Neuronal stem cell (in vitro differentiated cells): ENCODE measurements around the gene MIER1.

Experiments used
- DNase-seq: peaks from one replicate; pipeline ENCODE4 v3.0.0-alpha.2; 2013; ENCODE audit warnings: low spot score
- H2AFZ ChIP-seq: one replicate; pipeline ENCODE4 v1.6.1; 2013; ENCODE audit warnings: mild to moderate bottlenecking, low read length, inconsistent platforms
- H2AK5ac ChIP-seq: 2 replicates; pipeline ENCODE4 v1.6.1; 2013; ENCODE audit warnings: low read depth, mild to moderate bottlenecking, inconsistent platforms, low read length, moderate library complexity, mixed read lengths
- H2BK120ac ChIP-seq: 2 replicates; pipeline ENCODE4 v1.6.1; 2013; ENCODE audit warnings: low read depth, mild to moderate bottlenecking, inconsistent platforms, low read length, moderate library complexity, mixed read lengths
- H2BK12ac ChIP-seq: one replicate; pipeline ENCODE4 v1.6.1; 2013; ENCODE audit warnings: low read length, inconsistent platforms
- H2BK15ac ChIP-seq: 2 replicates; pipeline ENCODE4 v1.6.1; 2013; ENCODE audit warnings: mild to moderate bottlenecking, low read length, inconsistent platforms, mixed read lengths
- H2BK5ac ChIP-seq: one replicate; pipeline ENCODE4 v1.6.1; 2013; ENCODE audit warnings: inconsistent platforms, mild to moderate bottlenecking, low read length, moderate library complexity
- H3K14ac ChIP-seq: one replicate; pipeline ENCODE4 v1.6.1; 2013; ENCODE audit warnings: low read length, inconsistent platforms
- H3K18ac ChIP-seq: 2 replicates; pipeline ENCODE4 v1.6.1; 2013; ENCODE audit warnings: low read length, inconsistent platforms
- H3K23ac ChIP-seq: 2 replicates; pipeline ENCODE4 v1.6.1; 2013; ENCODE audit warnings: low read depth, mild to moderate bottlenecking, mixed read lengths, low read length, inconsistent platforms; ENCODE audit not compliant: poor library complexity
- H3K27ac ChIP-seq: replicated peaks from 3 replicates; pipeline ENCODE4 v1.5.1; 2013; ENCODE audit warnings: low read length, inconsistent platforms
- H3K27me3 ChIP-seq, 3 experiments: 2 replicates each; pipeline ENCODE4 v1.6.1; 2013; ENCODE audit warnings: low read length in 3 of 3, mild to moderate bottlenecking in 2 of 3, inconsistent platforms in 1 of 3, low read depth in 1 of 3, mixed read lengths in 1 of 3, moderate library complexity in 1 of 3; ENCODE audit not compliant: control insufficient read depth in 3 of 3, insufficient read depth in 3 of 3
- H3K36me3 ChIP-seq, 2 donors: replicated peaks in 1 of 2; 2 replicates each; pipeline ENCODE4 v1.6.1; 2013; ENCODE audit warnings: low read length in 2 of 2; ENCODE audit not compliant: control insufficient read depth in 2 of 2, insufficient read depth in 2 of 2
- H3K4ac ChIP-seq: 2 replicates; pipeline ENCODE4 v1.6.1; 2013; ENCODE audit warnings: inconsistent platforms, mild to moderate bottlenecking, low read length, moderate library complexity
- H3K4me1 ChIP-seq, 2 donors: 1 replicate in 1 of 2; 2 replicates in 1 of 2; pipeline ENCODE4 v1.6.1; 2013; ENCODE audit warnings: low read length in 2 of 2, low read depth in 1 of 2; ENCODE audit not compliant: control insufficient read depth in 2 of 2, insufficient read depth in 1 of 2
- H3K4me2 ChIP-seq: one replicate; pipeline ENCODE4 v1.6.1; 2013; ENCODE audit warnings: mild to moderate bottlenecking, low read length, inconsistent platforms; ENCODE audit not compliant: insufficient read depth, poor library complexity, severe bottlenecking
- H3K4me3 ChIP-seq, 2 donors: 2 replicates each; pipeline ENCODE4 v1.5.1; 2013; ENCODE audit warnings: low read length in 2 of 2, mild to moderate bottlenecking in 2 of 2, inconsistent platforms in 1 of 2, moderate library complexity in 1 of 2
- H3K79me1 ChIP-seq: one replicate; pipeline ENCODE4 v1.6.1; 2013; ENCODE audit warnings: low read depth, mild to moderate bottlenecking, inconsistent platforms, low read length, moderate library complexity
- H3K9ac ChIP-seq: one replicate; pipeline ENCODE4 v1.6.1; 2013; ENCODE audit warnings: mild to moderate bottlenecking, low read depth, low read length, inconsistent platforms; ENCODE audit not compliant: poor library complexity
- H3K9me3 ChIP-seq, 2 donors: replicated peaks in 1 of 2; 2 replicates each; pipeline versions ENCODE3 to v1.6.1; 2013; ENCODE audit warnings: low read length in 2 of 2, mild to moderate bottlenecking in 2 of 2, inconsistent platforms in 1 of 2, low read depth in 1 of 2, mixed read lengths in 1 of 2, moderate library complexity in 1 of 2; ENCODE audit not compliant: control insufficient read depth in 2 of 2, insufficient read depth in 1 of 2
- H4K8ac ChIP-seq: one replicate; pipeline ENCODE4 v1.6.1; 2013; ENCODE audit warnings: low read depth, mild to moderate bottlenecking, inconsistent platforms, low read length, moderate library complexity
- H4K91ac ChIP-seq: one replicate; pipeline ENCODE4 v1.6.1; 2013; ENCODE audit warnings: low read length, low read depth, mild to moderate bottlenecking, inconsistent platforms; ENCODE audit not compliant: poor library complexity
- WGBS, 2 donors: extraction: QIAGEN DNeasy Blood & Tissue Kit; methylation state at CpG; one replicate each; pipeline ENCODE4 v1.1.7; 2013; ENCODE audit warnings: missing lambda C conversion rate in 2 of 2, mixed read lengths in 1 of 2; ENCODE audit not compliant: insufficient read length in 2 of 2, insufficient replicate concordance in 1 of 2; ENCODE audit errors: extremely low coverage in 2 of 2; 5-methylcytosine and 5-hydroxymethylcytosine counted together

MIER1 gene

DNA sequence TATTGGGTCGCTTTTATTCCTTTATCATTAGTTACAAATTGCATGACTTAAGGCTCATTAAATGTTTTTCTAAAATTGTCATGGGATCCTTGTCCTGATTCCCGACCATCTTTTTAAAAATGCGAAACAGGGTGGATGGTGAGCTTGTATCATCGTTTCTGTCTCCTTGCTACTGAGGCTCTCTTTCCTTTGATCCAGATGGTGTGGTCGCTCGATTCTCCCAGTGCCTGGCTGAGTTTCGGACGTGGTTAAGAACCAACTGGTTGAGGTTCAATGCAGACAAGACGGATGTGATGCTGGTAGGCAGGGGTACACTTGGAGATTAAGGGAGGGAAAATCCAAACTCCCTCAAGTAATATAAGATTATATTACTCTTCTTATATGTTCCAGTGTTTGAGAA lies 1.2 kb downstream of the MIER1 start:
- Histone ChIP-seq H3K23ac (no peak overlapping the region), H3K14ac (no peak overlapping the region), H3K9ac (no peak overlapping the region), H2BK12ac (no peak overlapping the region), H3K4me1 (peaks cover 3 to 18% of the 10 kb centered on the region in 2 donors), H2BK120ac (no peak overlapping the region), H2BK5ac (no peak overlapping the region), H4K8ac (no peak overlapping the region), H3K27ac (peak overlapping the region; percentile 97), H3K79me1 (no peaks in the 10 kb centered on the region), H3K36me3 (peaks cover 0 to 14% of the 10 kb centered on the region in 2 donors), H3K9me3 (no peaks in the 10 kb centered on the region), H2AK5ac (no peak overlapping the region), H3K4me3 (peak overlapping the region; percentile 92 to 95), H4K91ac (no peak overlapping the region), H3K4me2 (peak overlapping the region; percentile 75), H2AFZ (peak overlapping the region; percentile 83), H3K4ac (no peak overlapping the region), H3K18ac (no peak overlapping the region), H3K27me3 (no peaks in the 10 kb centered on the region), H2BK15ac (no peak overlapping the region)
- no CpG with 5 or more reads among the region's 9 CpGs for WGBS, 2 donors
- DNase-seq = no peak

DNA sequence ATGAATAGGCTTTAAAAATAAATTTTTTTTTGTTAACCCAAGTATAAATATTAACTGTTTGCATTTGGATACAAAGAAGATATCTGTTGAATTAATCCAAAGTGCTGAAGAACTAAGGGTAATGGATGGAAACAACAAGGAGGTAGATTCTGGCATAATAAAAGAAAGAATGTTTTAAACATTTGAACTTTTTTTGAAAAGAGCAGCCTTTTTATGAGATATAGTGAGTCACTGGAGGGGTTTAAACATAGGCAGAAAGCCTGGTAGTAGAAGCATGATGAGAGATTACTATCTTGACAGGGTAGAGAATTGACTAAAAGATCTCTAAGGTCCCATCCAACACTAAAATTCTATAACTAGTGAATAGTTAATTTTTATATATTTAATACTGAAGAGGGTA lies 2.7 kb downstream of the MIER1 start:
- H3K4me2 ChIP-seq = no peak overlapping the region
- H3K4me1 ChIP-seq = peaks cover 3 to 21% of the 10 kb centered on the region in 2 donors
- no peak overlapping the region for H3K9ac ChIP-seq
- no peaks in the 10 kb centered on the region for H3K27me3 ChIP-seq
- no peak overlapping the region for H2BK15ac ChIP-seq
- peaks cover 0 to 10% of the 10 kb centered on the region in 2 donors for H3K36me3 ChIP-seq
- no peak overlapping the region for H2AK5ac ChIP-seq
- H3K79me1 ChIP-seq = no peaks in the 10 kb centered on the region
- no peak overlapping the region for H3K14ac ChIP-seq
- H3K23ac ChIP-seq = no peak overlapping the region
- H3K4me3 ChIP-seq = no peak overlapping the region
- no peak overlapping the region for H3K4ac ChIP-seq
- no peak overlapping the region for H2BK5ac ChIP-seq
- H2BK120ac ChIP-seq = no peak overlapping the region
- H4K91ac ChIP-seq = no peak overlapping the region
- H2AFZ ChIP-seq = no peak overlapping the region
- no peak for DNase-seq
- H4K8ac ChIP-seq = no peak overlapping the region
- no peaks in the 10 kb centered on the region for H3K9me3 ChIP-seq
- no peak overlapping the region for H3K18ac ChIP-seq
- no peak overlapping the region for H2BK12ac ChIP-seq
- H3K27ac ChIP-seq = no peak overlapping the region

DNA sequence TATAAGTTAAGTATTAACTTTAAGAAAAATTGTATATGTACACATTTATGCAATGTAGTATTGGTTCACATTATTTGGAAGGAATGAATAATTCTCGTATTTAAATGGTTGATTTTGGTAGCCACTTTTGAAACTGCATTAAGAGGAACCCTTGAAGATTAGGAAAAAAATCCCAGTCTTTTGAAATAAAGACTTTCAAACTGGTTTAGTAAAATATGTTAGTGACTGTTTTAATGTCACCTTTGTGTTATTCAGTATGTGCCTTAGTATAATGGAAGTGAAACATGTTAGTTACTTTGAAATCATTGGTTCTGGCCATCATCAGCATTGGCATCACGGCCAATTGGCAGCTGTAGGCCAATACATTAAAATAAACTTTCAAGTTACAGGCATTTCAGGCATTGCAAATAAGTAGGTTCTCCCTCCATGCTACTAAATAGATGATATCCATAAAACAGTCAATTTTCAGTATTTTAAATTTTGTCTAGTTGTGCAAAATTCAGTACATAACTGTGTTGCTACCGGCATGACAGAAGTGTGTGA lies 4.4 kb downstream of the MIER1 start:
- Histone ChIP-seq H3K18ac (no peak overlapping the region), H2BK15ac (no peak overlapping the region), H3K4me3 (no peak overlapping the region)

DNA sequence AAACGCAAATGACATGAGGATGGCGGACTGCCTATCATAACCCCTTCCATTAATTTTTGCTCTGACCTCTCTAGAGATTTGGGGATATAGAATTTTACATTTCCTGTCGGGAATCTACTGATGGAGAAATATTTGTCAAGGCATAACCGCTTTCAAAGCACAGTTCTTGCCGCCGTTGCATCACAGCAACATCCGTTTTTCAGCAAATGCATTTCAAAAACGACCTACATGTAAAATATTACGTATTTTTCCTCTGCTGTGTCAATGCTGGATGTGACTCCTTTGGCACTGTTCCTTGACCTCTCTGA lies 4.9 kb downstream of the MIER1 start:
- Histone ChIP-seq H3K79me1 (peaks cover under 1% of the 10 kb centered on the region), H3K36me3 (peaks cover 0 to 5% of the 10 kb centered on the region in 2 donors), H3K14ac (no peak overlapping the region), H3K4me1 (peaks cover 0 to 24% of the 10 kb centered on the region in 2 donors), H3K4me3 (peak overlapping the region; percentile 8 to 83), H3K23ac (no peak overlapping the region), H2AK5ac (no peak overlapping the region), H4K91ac (no peak overlapping the region), H3K9me3 (no peaks in the 10 kb centered on the region), H3K27ac (no peak overlapping the region), H4K8ac (no peak overlapping the region), H2BK15ac (no peak overlapping the region), H3K18ac (no peak overlapping the region), H2AFZ (peak overlapping the region; percentile 94), H2BK5ac (no peak overlapping the region), H3K4ac (no peak overlapping the region), H2BK120ac (no peak overlapping the region), H3K4me2 (peak overlapping the region; percentile 41), H2BK12ac (no peak overlapping the region), H3K27me3 (no peaks in the 10 kb centered on the region), H3K9ac (no peak overlapping the region)
- no peak for DNase-seq
- no CpG with 5 or more reads among the region's 9 CpGs for WGBS, 2 donors

More for the DNA sequence above, 4.4 kb downstream of the MIER1 start:
- Histone ChIP-seq H4K91ac (no peak overlapping the region), H3K14ac (no peak overlapping the region), H3K4me1 (peaks cover 0 to 23% of the 10 kb centered on the region in 2 donors), H3K23ac (no peak overlapping the region), H3K79me1 (no peaks in the 10 kb centered on the region), H3K9me3 (no peaks in the 10 kb centered on the region), H3K27ac (no peak overlapping the region), H2BK12ac (no peak overlapping the region), H3K27me3 (no peaks in the 10 kb centered on the region), H3K9ac (no peak overlapping the region), H2AFZ (no peak overlapping the region), H3K4me2 (no peak overlapping the region), H3K4ac (no peak overlapping the region), H4K8ac (no peak overlapping the region), H2BK5ac (no peak overlapping the region), H2BK120ac (no peak overlapping the region), H2AK5ac (no peak overlapping the region), H3K36me3 (peaks cover 0 to 5% of the 10 kb centered on the region in 2 donors)
- no peak for DNase-seq
- WGBS, 2 donors = no CpG with 5 or more reads among the region's 3 CpGs
